Caco-2 (cell line): ENCODE data around the gene SPAM1. TPM values are rescaled to one million over a fixed set of nuclear protein-coding genes. Genes with fewer than 3 reads are reported as not detected.

Source experiments
- BruUV-seq: library from RNA; stranded (reverse); fragments of 400-500 nt; replicated peaks from 2 replicates; lab custom pipeline; 2021; lab: Mats Ljungman, UMichigan
- CTCF ChIA-PET: fragments of 300-600 bp; sonication (Branson Sonifier 250); formaldehyde crosslinking; loops from one replicate; lab custom pipeline; 2022; ENCODE audit warnings: antibody characterized with exemption; lab: Charles Lee
- POLR2A ChIA-PET: fragments of 300-600 bp; sonication (Branson Sonifier 250); formaldehyde crosslinking; loops from one replicate; lab custom pipeline; 2022; ENCODE audit warnings: antibody characterized with exemption; lab: Charles Lee
- DNase-seq, 2 experiments: peaks; one replicate each; pipeline versions ENCODE4 v3.0.0 to v3.0.0-alpha.2; 2020 to 2022
- H3K27me3 ChIP-seq: replicated peaks from 2 replicates; pipeline ENCODE4 v1.6.0; 2011; ENCODE audit warnings: low read length; ENCODE audit not compliant: control insufficient read depth, insufficient read depth
- H3K36me3 ChIP-seq: 2 replicates; pipeline ENCODE4 v1.5.1; 2011; ENCODE audit warnings: low read length; ENCODE audit not compliant: control insufficient read depth, insufficient read depth
- H3K4me1 ChIP-seq: fragments of 250-450 bp; sonication (Bioruptor Pico); 2 replicates; pipeline ENCODE4 v1.5.1; 2020; ENCODE audit warnings: mild to moderate bottlenecking
- H3K4me3 ChIP-seq: 2 replicates; pipeline ENCODE4 v1.5.1; 2011; ENCODE audit warnings: low read depth, mild to moderate bottlenecking, control low read depth, low read length
- H3K9me3 ChIP-seq: fragments of 250-450 bp; sonication (Bioruptor Pico); 2 replicates; pipeline ENCODE4 v1.5.1; 2020; ENCODE audit warnings: mild to moderate bottlenecking, moderate library complexity
- H3K27ac Mint-ChIP-seq: one replicate; pipeline ENCODE4 v1.8.0; 2022; ENCODE audit warnings: mixed read lengths; ENCODE audit not compliant: unreplicated experiment
- H3K27me3 Mint-ChIP-seq: one replicate; pipeline ENCODE4 v1.8.0; 2022; ENCODE audit warnings: mixed read lengths; ENCODE audit not compliant: insufficient read depth, unreplicated experiment
- H3K36me3 Mint-ChIP-seq: one replicate; pipeline ENCODE4 v1.8.0; 2022; ENCODE audit warnings: mild to moderate bottlenecking, mixed read lengths; ENCODE audit not compliant: insufficient read depth, unreplicated experiment
- H3K4me1 Mint-ChIP-seq: one replicate; pipeline ENCODE4 v1.8.0; 2022; ENCODE audit warnings: low read depth, mixed read lengths; ENCODE audit not compliant: unreplicated experiment
- H3K4me3 Mint-ChIP-seq: one replicate; pipeline ENCODE4 v1.8.0; 2022; ENCODE audit warnings: mild to moderate bottlenecking, moderate library complexity, mixed read lengths; ENCODE audit not compliant: unreplicated experiment
- H3K9me3 Mint-ChIP-seq: one replicate; pipeline ENCODE4 v1.8.0; 2022; ENCODE audit warnings: mixed read lengths; ENCODE audit not compliant: unreplicated experiment
- CTCF ChIP-seq, 2 experiments: fragments of 200-600 bp in 1 of 2; IDR thresholded peaks; 1 replicate in 1 of 2; 2 replicates in 1 of 2; pipeline versions ENCODE4 v1.5.1 to v1.8.0; 2011 to 2022; ENCODE audit warnings: antibody characterized with exemption in 1 of 2, control low read depth in 1 of 2, inconsistent platforms in 1 of 2, low read depth in 1 of 2, low read length in 1 of 2, mild to moderate bottlenecking in 1 of 2, moderate library complexity in 1 of 2; ENCODE audit not compliant: insufficient read depth in 1 of 2, severe bottlenecking in 1 of 2, unreplicated experiment in 1 of 2
- intact Hi-C: fragments of 100-400 bp; cut with micrococcal nuclease; formaldehyde crosslinking; loops from one replicate; pipeline ENCODE4 v1.10.0; 2022; ENCODE audit not compliant: unreplicated experiment
- total RNA-seq: library from RNA; stranded (reverse); gene quantifications from 2 replicates; pipeline ENCODE4 v1.2.3, GENCODE V29; 2022

The SPAM1 gene
- total RNA-seq, 1 experiment from 2014 or later = not detected

DNA sequence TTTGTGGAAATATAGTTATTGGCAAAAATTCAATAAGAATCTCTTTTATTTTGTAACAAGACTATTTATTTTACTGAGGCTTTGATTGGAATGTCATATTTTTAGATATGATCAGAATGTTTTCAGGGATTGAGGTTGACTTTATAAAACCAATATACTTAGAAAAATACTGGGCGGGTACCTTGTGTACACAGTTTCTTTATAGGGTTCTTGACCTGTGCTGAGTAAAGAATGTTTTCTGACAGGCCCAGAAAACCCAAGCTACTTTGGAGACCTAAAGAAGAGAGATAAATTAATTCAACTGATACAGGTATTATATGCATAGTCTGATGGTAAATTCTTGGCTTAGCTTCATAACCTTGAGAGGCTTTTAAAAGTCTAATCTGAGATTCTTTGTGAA is 23.9 kb upstream of the SPAM1 start:
- BruUV-seq = no TSS peak
- DNase-seq = no peak
- ChIA-PET CTCF (no interaction called here), POLR2A (no interaction called here)
- no peaks in the 10 kb centered on the region for H3K27me3 Mint-ChIP-seq
- no peak overlapping the region for H3K27ac Mint-ChIP-seq
- peaks cover 14% of the 10 kb centered on the region for H3K4me1 ChIP-seq
- no peak overlapping the region for H3K4me3 Mint-ChIP-seq
- TF ChIP-seq CTCF (IDR thresholded peaks at IDR 0.05; ENCODE audit: insufficient read depth in 1 of 2, low read depth in 1 of 2, low read length in 1 of 2, severe bottlenecking in 1 of 2, unreplicated experiment in 1 of 2) = no peak
- no peak overlapping the region for H3K4me3 ChIP-seq
- no peaks in the 10 kb centered on the region for H3K36me3 ChIP-seq
- no peaks in the 10 kb centered on the region for H3K36me3 Mint-ChIP-seq
- H3K27me3 ChIP-seq = no peaks in the 10 kb centered on the region
- peaks cover 47% of the 10 kb centered on the region for H3K9me3 Mint-ChIP-seq
- H3K4me1 Mint-ChIP-seq = peaks cover 13% of the 10 kb centered on the region
- H3K9me3 ChIP-seq = peaks cover 3% of the 10 kb centered on the region; the same call in 1 of the 2 replicates
- intact Hi-C loops = no loop called here

DNA sequence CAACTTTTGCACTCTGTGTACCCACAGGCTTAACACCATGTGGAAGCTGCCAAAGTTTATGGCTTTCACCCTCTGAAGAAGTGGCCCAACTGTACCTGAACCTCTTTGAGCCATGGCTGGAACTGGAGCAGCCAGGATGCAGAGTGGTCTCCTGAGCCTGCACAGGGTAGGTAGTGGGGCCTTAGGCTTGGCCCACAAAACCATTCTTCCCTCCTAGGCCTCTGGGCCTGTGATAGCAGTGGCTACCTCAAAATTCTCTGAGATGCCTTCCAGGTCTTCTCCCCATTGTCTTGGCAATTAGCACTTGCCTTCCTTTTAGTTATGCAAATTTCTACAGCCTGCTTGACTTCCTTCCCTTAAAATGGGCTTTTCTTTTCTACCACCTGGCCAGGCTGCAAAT is 19.3 kb upstream of the SPAM1 start:
- BruUV-seq = no TSS peak
- Mint-ChIP-seq H3K27ac (no peak overlapping the region), H3K36me3 (no peaks in the 10 kb centered on the region), H3K27me3 (no peaks in the 10 kb centered on the region), H3K4me3 (no peak overlapping the region), H3K4me1 (peaks cover 13% of the 10 kb centered on the region), H3K9me3 (peaks cover 45% of the 10 kb centered on the region)
- no peak for DNase-seq
- CTCF ChIA-PET = no interaction called here
- H3K27me3 ChIP-seq = no peaks in the 10 kb centered on the region
- intact Hi-C loops = no loop called here
- peaks cover 14% of the 10 kb centered on the region for H3K4me1 ChIP-seq
- POLR2A ChIA-PET = no interaction called here
- no peaks in the 10 kb centered on the region for H3K36me3 ChIP-seq
- H3K4me3 ChIP-seq = no peak overlapping the region
- H3K9me3 ChIP-seq = peaks cover 1% of the 10 kb centered on the region; the same call in 1 of the 2 replicates
- no peak for TF ChIP-seq CTCF (IDR thresholded peaks at IDR 0.05; ENCODE audit: insufficient read depth in 1 of 2, low read depth in 1 of 2, low read length in 1 of 2, severe bottlenecking in 1 of 2, unreplicated experiment in 1 of 2)

DNA sequence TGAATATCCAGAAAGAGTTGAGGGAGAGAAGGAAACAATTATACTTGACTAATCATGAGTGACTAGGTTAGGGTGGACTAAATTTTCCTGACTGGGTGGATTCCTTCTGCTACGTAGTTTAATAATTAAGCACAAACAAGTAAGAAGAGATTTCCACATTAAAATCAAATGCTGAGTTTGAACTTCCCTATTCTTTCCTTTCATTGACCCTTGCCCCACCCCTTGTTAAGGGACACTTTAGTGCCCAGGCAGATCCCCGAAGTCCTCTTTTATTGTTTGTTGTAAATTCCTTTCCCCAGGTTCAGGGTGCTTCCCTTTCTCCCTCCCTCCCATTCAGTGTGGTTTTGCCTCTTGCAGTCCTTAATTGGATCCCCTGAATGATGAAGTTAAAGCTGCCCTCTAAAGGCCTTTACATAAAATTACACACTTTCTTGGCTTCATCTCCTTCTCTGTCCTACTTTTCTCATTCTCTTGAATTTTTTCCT is 8.8 kb upstream of the SPAM1 start:
- BruUV-seq = no TSS peak
- H3K27me3 ChIP-seq = no peaks in the 10 kb centered on the region
- POLR2A ChIA-PET = no interaction called here
- peaks cover 14% of the 10 kb centered on the region for H3K4me1 Mint-ChIP-seq
- no peaks in the 10 kb centered on the region for H3K27me3 Mint-ChIP-seq
- peaks cover 11% of the 10 kb centered on the region for H3K4me1 ChIP-seq
- H3K36me3 ChIP-seq = no peaks in the 10 kb centered on the region
- no peaks in the 10 kb centered on the region for H3K36me3 Mint-ChIP-seq
- no peaks in the 10 kb centered on the region for H3K9me3 Mint-ChIP-seq
- peak overlapping the region; percentile 20 for H3K4me3 Mint-ChIP-seq
- peak; percentile 50 to 59 for TF ChIP-seq CTCF (IDR thresholded peaks at IDR 0.05; ENCODE audit: insufficient read depth in 1 of 2, low read depth in 1 of 2, low read length in 1 of 2, severe bottlenecking in 1 of 2, unreplicated experiment in 1 of 2)
- DNase-seq = peak; percentile 55 to 72
- H3K4me3 ChIP-seq = no peak overlapping the region
- no peaks in the 10 kb centered on the region for H3K9me3 ChIP-seq
- CTCF ChIA-PET = no interaction called here
- H3K27ac Mint-ChIP-seq = peak overlapping the region; percentile 68
- intact Hi-C loops = loop anchor here (1.0 to 5.0 kb wide), 5 partner anchors 43 to 281 kb away; partner anchors contain the start of gene WASL
